ENCODE data around the gene FCGR3A.
"Not testable (repeated sequence)": the region's sequence is repeated elsewhere in the genome, so short reads cannot be mapped to it uniquely, and the experiment has no call there.

The FCGR3A gene

GRCh38 chr1:161556143-161556542 is 6.5 kb upstream of the FCGR3A start:
- not testable (repeated sequence) for DNase-seq

GRCh38 chr1:161554815-161555417 is 5.3 kb upstream of the FCGR3A start:
- not testable (repeated sequence) for DNase-seq

GRCh38 chr1:161554340-161554739 is 4.7 kb upstream of the FCGR3A start:
- not testable (repeated sequence) for DNase-seq

- DNase-seq: not testable (repeated sequence)
Measured at GRCh38 chr1:161553631-161554030, 4.0 kb upstream of the FCGR3A start.

- DNase-seq: not testable (repeated sequence)
Measured at GRCh38 chr1:161550942-161551341, 1.3 kb upstream of the FCGR3A start.

GRCh38 chr1:161548749-161549406 is 740 bp downstream of the FCGR3A start:
- DNase-seq: not testable (repeated sequence)

GRCh38 chr1:161547995-161548741 is 1.4 kb downstream of the FCGR3A start:
- not testable (repeated sequence) for DNase-seq

- DNase-seq: not testable (repeated sequence)
Measured at GRCh38 chr1:161545005-161545731, 4.5 kb downstream of the FCGR3A start.

- DNase-seq: not testable (repeated sequence)
Measured at GRCh38 chr1:161543125-161543524, 6.5 kb downstream of the FCGR3A start.

- not testable (repeated sequence) for DNase-seq
Measured at GRCh38 chr1:161542091-161542559, 7.5 kb downstream of the FCGR3A start.

GRCh38 chr1:161540570-161540960 is 9.1 kb downstream of the FCGR3A start:
- DNase-seq: not testable (repeated sequence)

- peak; percentile 51 for DNase-seq
Measured at GRCh38 chr1:161539731-161540569, 9.7 kb downstream of the FCGR3A start.

GRCh38 chr1:161538925-161539479 is 10.6 kb downstream of the FCGR3A start:
- DNase-seq: not testable (repeated sequence)

GRCh38 chr1:161537068-161537669 is 12.4 kb downstream of the FCGR3A start:
- DNase-seq: not testable (repeated sequence)

- not testable (repeated sequence) for DNase-seq
Measured at GRCh38 chr1:161532644-161533567, 16.7 kb downstream of the FCGR3A start.

GRCh38 chr1:161531986-161532643 is 17.5 kb downstream of the FCGR3A start:
- no peak for DNase-seq

GRCh38 chr1:161530671-161531641 is 18.7 kb downstream of the FCGR3A start:
- DNase-seq: peak; percentile 89

GRCh38 chr1:161530158-161530557 is 19.5 kb downstream of the FCGR3A start:
- DNase-seq: peak; percentile 43
